WTC11 (cell line): ENCODE results near the gene CEP68. TPM values are rescaled to one million over a fixed set of nuclear protein-coding genes. Genes with fewer than 3 reads are reported as not detected.
A peak's percentile ranks its signal among the peaks of the same experiment; 100 is the strongest.

Experiments
- ATAC-seq: fragments of 200-7000 bp; cut with Tn5 transposase; 2 replicates; pipeline ENCODE4 v1.10.0; 2021; ENCODE audit warnings: mild to moderate bottlenecking, moderate library complexity
- CTCF ChIA-PET: fragments of 300-600 bp; sonication (Branson Sonifier 250); formaldehyde crosslinking; loops from one replicate; lab custom pipeline; 2021; ENCODE audit warnings: antibody characterized with exemption; lab: Charles Lee
- POLR2A ChIA-PET: fragments of 350-600 bp; sonication (Branson Sonifier 250); formaldehyde crosslinking; loops from one replicate; lab custom pipeline; 2021; ENCODE audit warnings: antibody characterized with exemption; lab: Charles Lee
- DNase-seq: peaks from one replicate; pipeline ENCODE4 v3.0.0; 2021; ENCODE audit warnings: low spot score
- H3K27ac Mint-ChIP-seq: 2 replicates; pipeline ENCODE4 v1.8.0; 2021; ENCODE audit warnings: mixed read lengths
- H3K27me3 Mint-ChIP-seq: 2 replicates; pipeline ENCODE4 v1.8.0; 2021; ENCODE audit warnings: low read depth, mild to moderate bottlenecking, moderate library complexity, mixed read lengths
- H3K36me3 Mint-ChIP-seq: 2 replicates; pipeline ENCODE4 v1.8.0; 2021; ENCODE audit warnings: mixed read lengths
- H3K4me1 Mint-ChIP-seq: 2 replicates; pipeline ENCODE4 v1.8.0; 2022; ENCODE audit warnings: mixed read lengths
- H3K4me3 Mint-ChIP-seq: 2 replicates; pipeline ENCODE4 v1.8.0; 2021; ENCODE audit warnings: mild to moderate bottlenecking, moderate library complexity, mixed read lengths
- H3K9me3 Mint-ChIP-seq: 2 replicates; pipeline ENCODE4 v1.8.0; 2021; ENCODE audit warnings: mixed read lengths
- ERG ChIP-seq: fragments of 250-450 bp; sonication (Bioruptor Pico); IDR thresholded peaks from 2 replicates; pipeline ENCODE4 v1.8.0; 2021; ENCODE audit warnings: mild to moderate bottlenecking
- ESRRA ChIP-seq: sonication (generic); formaldehyde crosslinking; IDR thresholded peaks from 2 replicates; pipeline ENCODE4 v1.8.1; 2022; ENCODE audit warnings: mild to moderate bottlenecking, missing genetic modification reagents, borderline replicate concordance
- GABPB1 ChIP-seq: sonication (generic); formaldehyde crosslinking; IDR thresholded peaks from 2 replicates; pipeline ENCODE4 v1.8.1; 2023; ENCODE audit warnings: mild to moderate bottlenecking, missing genetic modification reagents
- GRHL2 ChIP-seq: fragments of 250-450 bp; sonication (Bioruptor Pico); IDR thresholded peaks from 2 replicates; pipeline ENCODE4 v1.8.0; 2022; ENCODE audit warnings: mild to moderate bottlenecking, moderate library complexity; ENCODE audit not compliant: insufficient replicate concordance, severe bottlenecking
- JAZF1 ChIP-seq: fragments of 250-450 bp; sonication (Bioruptor Pico); IDR thresholded peaks from 2 replicates; pipeline ENCODE4 v1.9.0; 2021; ENCODE audit warnings: moderate library complexity, mild to moderate bottlenecking, inconsistent platforms
- PREB ChIP-seq: sonication (generic); formaldehyde crosslinking; IDR thresholded peaks from 2 replicates; pipeline ENCODE4 v1.8.1; 2022; ENCODE audit warnings: mild to moderate bottlenecking, missing genetic modification reagents, moderate library complexity, borderline replicate concordance
- PRRX2 ChIP-seq: fragments of 250-450 bp; sonication (Bioruptor Pico); IDR thresholded peaks from 2 replicates; pipeline ENCODE4 v1.8.0; 2021; ENCODE audit warnings: mild to moderate bottlenecking
- RORB ChIP-seq: fragments of 250-450 bp; sonication (Bioruptor Pico); IDR thresholded peaks from 2 replicates; pipeline ENCODE4 v1.9.0; 2021; ENCODE audit warnings: mild to moderate bottlenecking
- SMAD4 ChIP-seq: sonication (generic); formaldehyde crosslinking; IDR thresholded peaks from 2 replicates; pipeline ENCODE4 v1.8.0; 2022; ENCODE audit warnings: mild to moderate bottlenecking, missing genetic modification reagents
- SOX15 ChIP-seq: fragments of 250-450 bp; sonication (Bioruptor Pico); IDR thresholded peaks from 2 replicates; pipeline ENCODE4 v1.9.0; 2021; ENCODE audit warnings: mild to moderate bottlenecking
- TEAD4 ChIP-seq: sonication (generic); formaldehyde crosslinking; IDR thresholded peaks from 2 replicates; pipeline ENCODE4 v1.8.0; 2022; ENCODE audit warnings: mild to moderate bottlenecking, missing genetic modification reagents
- ZNF281 ChIP-seq: sonication (generic); formaldehyde crosslinking; IDR thresholded peaks from 2 replicates; pipeline ENCODE4 v1.8.0; 2023; ENCODE audit warnings: mild to moderate bottlenecking, missing genetic modification reagents
- ZNF317 ChIP-seq: sonication (generic); formaldehyde crosslinking; IDR thresholded peaks from 2 replicates; pipeline ENCODE4 v1.8.1; 2023; ENCODE audit warnings: low read depth, mild to moderate bottlenecking, moderate library complexity, missing genetic modification reagents, borderline replicate concordance
- ZNF396 ChIP-seq: fragments of 250-450 bp; sonication (Bioruptor Pico); IDR thresholded peaks from 2 replicates; pipeline ENCODE4 v1.8.0; 2021; ENCODE audit warnings: mild to moderate bottlenecking, moderate library complexity, borderline replicate concordance
- ZNF423 ChIP-seq: fragments of 250-450 bp; sonication (Bioruptor Pico); IDR thresholded peaks from 2 replicates; pipeline ENCODE4 v2.1.2; 2022; ENCODE audit warnings: mild to moderate bottlenecking, moderate library complexity
- ZSCAN18 ChIP-seq: fragments of 250-450 bp; sonication (Bioruptor Pico); IDR thresholded peaks from 2 replicates; pipeline ENCODE4 v2.1.2; 2022; ENCODE audit warnings: mild to moderate bottlenecking, moderate library complexity
- total RNA-seq: library from RNA; stranded (reverse); gene quantifications from 3 replicates; pipeline ENCODE4 v1.2.3, GENCODE V29; 2021
- TF ChIP-seq, protein P1 (sequence below): sonication (generic); formaldehyde crosslinking; IDR thresholded peaks from 2 replicates; pipeline ENCODE4 v1.8.1; 2023; ENCODE audit warnings: mild to moderate bottlenecking, missing genetic modification reagents, moderate library complexity
- TF ChIP-seq, protein P2 (sequence below): sonication (generic); formaldehyde crosslinking; IDR thresholded peaks from 2 replicates; pipeline ENCODE4 v1.8.1; 2022; ENCODE audit warnings: low read depth, mild to moderate bottlenecking, moderate library complexity, missing genetic modification reagents, borderline replicate concordance

The CEP68 gene
- total RNA-seq, 1 experiment from 2014 or later = 16.7 TPM

- no peak for DNase-seq
- CTCF ChIA-PET = interaction anchor here (2.5 kb wide), 1 partner anchor 133 kb away, joined by 13 read pairs; no protein-coding TSS in a partner anchor
- peaks cover 37% of the 10 kb centered on the region for H3K4me1 Mint-ChIP-seq
- no peak overlapping the region for H3K4me3 Mint-ChIP-seq
- POLR2A ChIA-PET = interaction anchor here (0.6 to 0.9 kb wide), 2 partner anchors 13 to 79 kb away, joined by 3 read pairs; partner anchors contain the start of gene RAB1A
- TF ChIP-seq, protein P1, sequence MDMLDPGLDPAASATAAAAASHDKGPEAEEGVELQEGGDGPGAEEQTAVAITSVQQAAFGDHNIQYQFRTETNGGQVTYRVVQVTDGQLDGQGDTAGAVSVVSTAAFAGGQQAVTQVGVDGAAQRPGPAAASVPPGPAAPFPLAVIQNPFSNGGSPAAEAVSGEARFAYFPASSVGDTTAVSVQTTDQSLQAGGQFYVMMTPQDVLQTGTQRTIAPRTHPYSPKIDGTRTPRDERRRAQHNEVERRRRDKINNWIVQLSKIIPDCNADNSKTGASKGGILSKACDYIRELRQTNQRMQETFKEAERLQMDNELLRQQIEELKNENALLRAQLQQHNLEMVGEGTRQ (CRISPR knock-in tag) = no peak
- no peak for TF ChIP-seq TEAD4 (CRISPR knock-in tag)
- TF ChIP-seq ZNF317 (CRISPR knock-in tag) = no peak
- no peak for TF ChIP-seq ZNF281 (CRISPR knock-in tag)
- no peak for TF ChIP-seq ZNF396 (CRISPR knock-in tag)
- TF ChIP-seq, protein P2, sequence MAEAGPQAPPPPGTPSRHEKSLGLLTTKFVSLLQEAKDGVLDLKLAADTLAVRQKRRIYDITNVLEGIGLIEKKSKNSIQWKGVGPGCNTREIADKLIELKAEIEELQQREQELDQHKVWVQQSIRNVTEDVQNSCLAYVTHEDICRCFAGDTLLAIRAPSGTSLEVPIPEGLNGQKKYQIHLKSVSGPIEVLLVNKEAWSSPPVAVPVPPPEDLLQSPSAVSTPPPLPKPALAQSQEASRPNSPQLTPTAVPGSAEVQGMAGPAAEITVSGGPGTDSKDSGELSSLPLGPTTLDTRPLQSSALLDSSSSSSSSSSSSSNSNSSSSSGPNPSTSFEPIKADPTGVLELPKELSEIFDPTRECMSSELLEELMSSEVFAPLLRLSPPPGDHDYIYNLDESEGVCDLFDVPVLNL (CRISPR knock-in tag) = no peak
- TF ChIP-seq SOX15 (CRISPR knock-in tag) = no peak
- TF ChIP-seq ZNF423 (CRISPR knock-in tag) = no peak
- no peak for TF ChIP-seq ZSCAN18
- no peak for TF ChIP-seq PRRX2 (CRISPR knock-in tag)
- no peak for TF ChIP-seq SMAD4 (CRISPR knock-in tag)
- no peak for TF ChIP-seq PREB
- no peak for TF ChIP-seq ESRRA (CRISPR knock-in tag)
- no peak for TF ChIP-seq ERG (CRISPR knock-in tag)
- no peak for TF ChIP-seq JAZF1 (CRISPR knock-in tag)
- no peak for TF ChIP-seq GRHL2 (CRISPR knock-in tag)
- TF ChIP-seq GABPB1 (CRISPR knock-in tag) = no peak
- TF ChIP-seq RORB (CRISPR knock-in tag) = no peak
- TF ChIP-seq, all 79 proteins: peak for 0
- Mint-ChIP-seq H3K27ac (peak overlapping the region; percentile 64; the same call in 1 of the 2 replicates), H3K9me3 (peaks cover 34% of the 10 kb centered on the region), H3K27me3 (no peaks in the 10 kb centered on the region; the same call in none of the 2 replicates), H3K36me3 (peaks cover 46% of the 10 kb centered on the region)
- no peak for ATAC-seq
Observed at GRCh38 chr2:65050931-65051330, 5.3 kb upstream of the CEP68 start.
